A549 treated with AZD9567 at 1 μM for 4 hours (cell line): ENCODE measurements around the gene SUPT16H. TPM values are rescaled to one million over a fixed set of nuclear protein-coding genes. Genes with fewer than 3 reads are reported as not detected.

Experiments used
- total RNA-seq: library from RNA; stranded (reverse); fragments of 200-300 nt; extraction: Qiagen RNA extraction; gene quantifications from 5 replicates; pipeline ENCODE4 v1.2.3, GENCODE V29; 2022; ENCODE audit not compliant: insufficient read depth

The SUPT16H gene
- total RNA-seq = 93.6 to 116 TPM (median 98.4 TPM) in 5 replicates

DNA sequence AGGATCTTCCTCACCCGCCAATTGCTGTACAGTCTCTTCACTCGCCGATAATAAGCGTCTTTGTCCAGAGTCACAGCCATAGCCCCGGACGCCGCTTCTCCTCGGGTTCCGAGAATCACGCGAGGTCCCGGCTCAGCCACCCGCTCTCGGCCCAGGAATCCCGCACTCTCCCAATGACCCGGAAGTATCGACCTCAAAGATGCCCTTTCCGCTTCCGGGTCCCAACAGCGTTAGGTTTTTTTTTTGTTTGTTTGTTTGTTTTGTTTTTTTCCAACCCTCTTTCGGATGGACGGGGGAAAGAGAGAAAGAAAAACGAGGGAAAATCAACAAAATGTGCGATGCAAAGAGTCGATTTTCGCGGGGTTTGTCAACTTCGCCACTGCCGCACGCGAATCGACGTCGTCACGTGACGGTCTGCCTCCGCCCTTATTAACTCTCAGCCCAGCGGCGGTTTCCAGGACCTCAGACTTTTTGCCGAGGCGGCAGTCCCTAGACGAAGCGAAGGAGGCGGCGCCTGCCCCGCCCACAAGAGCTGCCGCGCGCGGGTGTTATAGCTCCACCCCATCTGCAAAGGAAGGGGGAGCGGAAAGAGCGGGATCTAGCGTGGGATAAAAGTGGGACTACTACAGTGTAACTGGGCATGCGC, at the start of gene SUPT16H:
Gene SUPT16H (minus strand): TSS at position 172 of the 646 bp plus-strand sequence. CDS start 92 bp downstream, at position 80.

Other genes starting within 250 kb of the SUPT16H start
- gene OR5AU1, start 228.0 kb downstream of the SUPT16H start, total RNA-seq = not detected in 5 replicates
- 717 to 807 TPM (median 775 TPM) in 5 replicates for gene HNRNPC, start 114.6 kb downstream of the SUPT16H start, total RNA-seq
- 0.11 to 0.32 TPM (median 0.19 TPM) in 4 of 5 replicates, not detected in the other for gene RPGRIP1, start 103.9 kb downstream of the SUPT16H start, total RNA-seq
- 36.5 to 48.2 TPM (median 37.8 TPM) in 5 replicates for gene CHD8, start 72.1 kb upstream of the SUPT16H start, total RNA-seq
- gene RAB2B, start 92.9 kb upstream of the SUPT16H start, total RNA-seq = 11.6 to 39.2 TPM (median 13.5 TPM) in 5 replicates
- 66.0 to 81.5 TPM (median 67.5 TPM) in 5 replicates for gene TOX4, start 93.2 kb upstream of the SUPT16H start, total RNA-seq
- gene METTL3, start 127.3 kb upstream of the SUPT16H start, total RNA-seq = 42.2 to 52.0 TPM (median 49.6 TPM) in 5 replicates
- gene SALL2, start 142.3 kb upstream of the SUPT16H start, total RNA-seq = 0.49 to 1.4 TPM (median 0.66 TPM) in 5 replicates
- not detected in 5 replicates for gene OR10G3, start 196.1 kb upstream of the SUPT16H start, total RNA-seq